Lower lobe of right lung (tissue), 2 donors: Measurements from ENCODE around the gene KRT5. TPM values are rescaled to one million over a fixed set of nuclear protein-coding genes. Genes with fewer than 3 reads are reported as not detected.

ENCODE experiments used
- ATAC-seq, 2 donors: fragments of 200-7000 bp; cut with Tn5 transposase; one replicate each; pipeline ENCODE4 v1.9.1; 2020 to 2022; ENCODE audit warnings: mild to moderate bottlenecking in 2 of 2, moderate library complexity in 2 of 2
- DNase-seq: peaks from one replicate; pipeline ENCODE4 v3.0.0-alpha.2; 2020
- H3K27ac ChIP-seq: fragments of 200-600 bp; one replicate; pipeline ENCODE4 v1.8.0; 2022
- H3K27me3 ChIP-seq: fragments of 200-600 bp; one replicate; pipeline ENCODE4 v1.8.0; 2022; ENCODE audit warnings: low read depth
- H3K36me3 ChIP-seq: fragments of 200-600 bp; one replicate; pipeline ENCODE4 v1.8.0; 2022; ENCODE audit warnings: mild to moderate bottlenecking
- H3K4me1 ChIP-seq: fragments of 200-600 bp; one replicate; pipeline ENCODE4 v1.8.0; 2022
- H3K4me3 ChIP-seq: fragments of 200-600 bp; one replicate; pipeline ENCODE4 v1.8.0; 2022; ENCODE audit warnings: mild to moderate bottlenecking
- H3K9me3 ChIP-seq: fragments of 200-600 bp; one replicate; pipeline ENCODE4 v1.8.0; 2022
- intact Hi-C: fragments of 100-400 bp; cut with DNase I; formaldehyde crosslinking; loops from one replicate; pipeline ENCODE4 v1.11.0; 2022
- total RNA-seq: library from RNA; stranded (reverse); fragmentation: NEBNext Ultra II Directional; extraction: Animal tissue kit (Norgen Biotek cat#: 25700); gene quantifications from one replicate; pipeline ENCODE4 v1.2.1, GENCODE V29; 2021
- TF ChIP-seq, protein P1 (sequence below): fragments of 200-600 bp; IDR thresholded peaks from one replicate; pipeline ENCODE4 v1.8.0; 2022; ENCODE audit warnings: antibody characterized with exemption, mild to moderate bottlenecking
- donor health status: DM: no; HTN: yes; CAD: no; lungs with severe emphysema.

KRT5 gene
- total RNA-seq, 1 donor from 2014 or later = 0.65 TPM

DNA sequence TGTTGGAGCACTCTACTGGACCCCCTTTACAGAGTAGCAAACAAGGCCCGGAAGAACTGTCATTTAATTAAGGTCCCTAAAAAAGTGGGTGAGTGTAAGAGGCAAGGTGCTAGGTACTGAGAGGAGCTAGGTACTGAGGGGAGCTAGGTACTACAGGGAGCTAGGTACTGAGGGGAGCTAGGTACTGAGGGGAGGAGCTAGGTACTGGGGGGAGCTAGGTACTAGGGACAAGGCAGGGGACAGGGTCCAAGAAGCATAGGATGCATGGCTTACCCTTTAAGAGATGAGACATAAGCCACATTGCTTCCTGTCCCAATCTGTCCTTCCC is 4.9 kb downstream of the KRT5 start:
- intact Hi-C loops = no loop called here
- no peaks in the 10 kb centered on the region for H3K9me3 ChIP-seq
- H3K27ac ChIP-seq = no peak overlapping the region
- no peak overlapping the region for H3K4me3 ChIP-seq
- DNase-seq = no peak
- peaks cover 15% of the 10 kb centered on the region for H3K27me3 ChIP-seq
- no peaks in the 10 kb centered on the region for H3K4me1 ChIP-seq
- ATAC-seq = no peak
- no peaks in the 10 kb centered on the region for H3K36me3 ChIP-seq
- TF ChIP-seq, protein P1, sequence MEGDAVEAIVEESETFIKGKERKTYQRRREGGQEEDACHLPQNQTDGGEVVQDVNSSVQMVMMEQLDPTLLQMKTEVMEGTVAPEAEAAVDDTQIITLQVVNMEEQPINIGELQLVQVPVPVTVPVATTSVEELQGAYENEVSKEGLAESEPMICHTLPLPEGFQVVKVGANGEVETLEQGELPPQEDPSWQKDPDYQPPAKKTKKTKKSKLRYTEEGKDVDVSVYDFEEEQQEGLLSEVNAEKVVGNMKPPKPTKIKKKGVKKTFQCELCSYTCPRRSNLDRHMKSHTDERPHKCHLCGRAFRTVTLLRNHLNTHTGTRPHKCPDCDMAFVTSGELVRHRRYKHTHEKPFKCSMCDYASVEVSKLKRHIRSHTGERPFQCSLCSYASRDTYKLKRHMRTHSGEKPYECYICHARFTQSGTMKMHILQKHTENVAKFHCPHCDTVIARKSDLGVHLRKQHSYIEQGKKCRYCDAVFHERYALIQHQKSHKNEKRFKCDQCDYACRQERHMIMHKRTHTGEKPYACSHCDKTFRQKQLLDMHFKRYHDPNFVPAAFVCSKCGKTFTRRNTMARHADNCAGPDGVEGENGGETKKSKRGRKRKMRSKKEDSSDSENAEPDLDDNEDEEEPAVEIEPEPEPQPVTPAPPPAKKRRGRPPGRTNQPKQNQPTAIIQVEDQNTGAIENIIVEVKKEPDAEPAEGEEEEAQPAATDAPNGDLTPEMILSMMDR = no peak

DNA sequence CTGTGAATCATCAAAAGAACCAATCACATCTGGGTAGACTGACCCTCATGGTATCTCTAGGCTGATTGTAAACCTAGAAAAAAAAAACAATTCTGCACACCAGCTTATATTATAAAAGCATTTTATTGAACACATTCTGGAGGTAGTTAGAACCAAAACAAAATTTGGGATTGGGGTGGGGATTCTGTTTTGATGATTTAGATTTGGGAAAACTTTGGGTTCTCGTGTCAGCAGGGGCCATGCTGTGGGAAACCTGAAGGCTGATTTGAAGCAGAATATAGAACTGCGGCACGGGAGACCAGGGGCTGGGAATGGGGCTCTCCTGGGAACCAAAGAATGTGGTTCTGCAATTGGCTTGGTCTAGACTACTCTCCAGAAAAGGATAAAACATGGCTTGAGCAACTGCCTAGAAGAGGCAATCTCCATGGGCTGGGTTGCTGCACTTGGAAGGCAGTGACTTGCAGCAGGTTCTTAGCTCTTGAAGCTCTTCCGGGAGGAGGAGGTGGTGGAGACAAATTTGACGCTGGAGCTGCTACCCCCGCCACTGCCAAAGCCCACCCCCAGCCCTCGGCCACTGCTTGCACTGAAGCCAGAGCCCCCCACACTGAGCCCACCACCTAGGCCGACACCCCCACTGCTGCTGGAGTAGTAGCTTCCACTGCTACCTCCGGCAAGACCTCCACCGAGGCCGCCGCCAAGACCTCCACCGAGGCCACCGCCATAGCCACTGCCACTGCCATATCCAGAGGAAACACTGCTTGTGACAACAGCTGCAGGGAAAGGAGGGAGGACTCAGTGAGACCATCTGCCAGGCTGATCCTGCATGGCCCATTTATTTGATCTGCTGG is 5.5 kb downstream of the KRT5 start:
- no peaks in the 10 kb centered on the region for H3K36me3 ChIP-seq
- TF ChIP-seq, protein P1 = no peak
- H3K9me3 ChIP-seq = no peaks in the 10 kb centered on the region
- intact Hi-C loops = no loop called here
- DNase-seq (no peak), ATAC-seq (no peak)
- H3K4me3 ChIP-seq = no peak overlapping the region
- H3K27me3 ChIP-seq = peaks cover 19% of the 10 kb centered on the region
- H3K27ac ChIP-seq = no peak overlapping the region
- no peaks in the 10 kb centered on the region for H3K4me1 ChIP-seq

DNA sequence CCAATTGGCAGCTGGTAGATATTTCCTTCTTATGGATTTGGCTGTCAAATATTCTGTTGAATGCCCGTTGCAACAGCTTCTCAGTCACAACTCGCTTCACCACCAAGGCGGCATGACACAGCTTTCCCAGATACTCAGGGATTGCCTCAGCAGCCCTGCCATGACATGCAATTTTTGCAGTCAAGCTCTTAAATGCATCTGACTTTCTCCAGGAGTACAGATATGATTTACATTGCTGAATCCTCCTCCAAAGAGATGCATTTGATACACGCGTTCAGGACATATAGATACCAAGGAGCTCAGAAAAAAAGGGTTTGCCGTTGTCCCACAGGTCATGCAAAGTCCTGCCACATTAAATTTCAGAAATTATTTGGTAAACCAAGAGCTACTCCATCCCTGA is 6.5 kb downstream of the KRT5 start:
- Histone ChIP-seq H3K4me1 (no peaks in the 10 kb centered on the region), H3K27ac (no peak overlapping the region), H3K36me3 (no peaks in the 10 kb centered on the region), H3K9me3 (no peaks in the 10 kb centered on the region), H3K4me3 (no peak overlapping the region), H3K27me3 (peaks cover 19% of the 10 kb centered on the region)
- TF ChIP-seq, protein P1 = no peak
- no peak for ATAC-seq
- DNase-seq = no peak
- intact Hi-C loops = no loop called here

DNA sequence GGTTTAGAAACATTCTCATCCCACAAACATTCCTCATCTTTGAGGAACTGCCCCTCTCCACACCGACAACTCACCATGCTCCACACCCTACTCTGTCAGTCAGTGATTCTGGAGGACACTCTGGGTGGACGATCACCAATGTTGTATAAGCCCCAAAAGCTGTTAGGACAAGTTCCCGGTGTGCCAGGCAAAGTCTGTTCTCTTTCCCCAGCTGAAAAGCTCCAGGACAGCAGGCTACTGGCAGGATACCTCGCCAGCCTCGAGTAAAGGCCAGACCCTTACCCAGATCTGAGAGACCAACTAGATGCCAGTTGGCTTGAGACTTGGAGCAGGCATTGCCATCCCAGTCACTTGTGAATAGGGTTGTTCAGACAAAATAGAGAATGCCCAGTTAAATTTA is 12.0 kb downstream of the KRT5 start:
- intact Hi-C loops = no loop called here
- H3K27ac ChIP-seq = no peak overlapping the region
- H3K36me3 ChIP-seq = no peaks in the 10 kb centered on the region
- ATAC-seq (no peak), DNase-seq (no peak)
- peaks cover 13% of the 10 kb centered on the region for H3K27me3 ChIP-seq
- no peak overlapping the region for H3K4me3 ChIP-seq
- TF ChIP-seq, protein P1 = no peak
- H3K4me1 ChIP-seq = peaks cover 6% of the 10 kb centered on the region
- H3K9me3 ChIP-seq = no peaks in the 10 kb centered on the region

DNA sequence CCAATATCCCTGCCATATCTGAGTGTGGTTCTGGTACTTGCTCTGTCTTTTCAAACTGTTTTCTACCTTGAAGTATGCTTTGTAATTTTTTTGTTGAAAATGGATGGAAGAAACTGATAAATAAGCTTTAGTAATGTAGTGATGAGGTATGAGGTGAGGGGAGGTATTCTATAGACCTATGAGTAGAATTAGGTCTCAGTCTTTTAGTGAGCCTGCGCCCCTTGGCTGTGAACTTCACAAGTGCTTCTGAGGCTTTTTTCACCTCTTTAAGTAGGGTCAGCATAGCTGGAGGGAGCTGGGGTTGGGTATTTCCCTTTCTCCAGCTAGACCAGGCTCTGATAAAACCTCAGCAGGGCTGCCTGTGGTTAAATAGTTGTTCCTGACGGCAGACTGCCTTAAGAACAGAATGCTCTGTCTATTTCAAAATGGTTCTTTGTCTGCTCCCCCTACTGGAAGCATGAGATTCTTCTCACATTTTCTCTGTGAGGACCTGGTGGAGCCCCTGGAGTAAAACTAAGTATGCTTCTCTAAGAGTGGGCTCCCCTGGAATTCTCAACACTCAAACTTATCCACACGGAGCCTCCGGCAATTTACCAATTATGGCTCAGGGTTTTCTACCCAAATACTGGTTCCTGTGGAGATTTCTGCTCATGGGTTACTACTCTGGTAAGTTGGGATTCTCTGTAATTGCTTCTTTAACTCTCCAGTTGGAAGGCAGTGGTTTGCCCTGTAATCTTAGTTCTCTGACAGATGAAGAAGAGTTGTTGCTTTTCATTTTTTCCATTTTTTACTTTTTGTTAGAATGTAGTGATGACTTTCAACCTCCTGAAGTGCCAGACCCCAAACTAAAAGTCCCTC is 13.1 kb downstream of the KRT5 start:
- peak; percentile 72 to 75 for ATAC-seq
- H3K9me3 ChIP-seq = no peaks in the 10 kb centered on the region
- H3K4me3 ChIP-seq = no peak overlapping the region
- no peak overlapping the region for H3K27ac ChIP-seq
- H3K4me1 ChIP-seq = peaks cover 6% of the 10 kb centered on the region
- intact Hi-C loops = no loop called here
- no peak for DNase-seq
- TF ChIP-seq, protein P1 = peak; percentile 61
- no peaks in the 10 kb centered on the region for H3K36me3 ChIP-seq
- H3K27me3 ChIP-seq = peaks cover 5% of the 10 kb centered on the region
